Brain microvascular endothelial cell (primary cell): ENCODE measurements around the gene DUOX2.

ENCODE experiments used
- DNase-seq: peaks from one replicate; pipeline ENCODE4 v3.0.0-alpha.2; 2020
- H3K27ac ChIP-seq: fragments of 250-450 bp; sonication (Bioruptor Pico); 2 replicates; pipeline ENCODE4 v1.5.1; 2020; ENCODE audit warnings: mild to moderate bottlenecking, moderate library complexity
- H3K27me3 ChIP-seq: fragments of 250-450 bp; sonication (Bioruptor Pico); replicated peaks from 2 replicates; pipeline ENCODE4 v1.5.1; 2020; ENCODE audit warnings: mild to moderate bottlenecking
- H3K36me3 ChIP-seq: fragments of 250-450 bp; sonication (Bioruptor Pico); replicated peaks from 2 replicates; pipeline ENCODE4 v1.5.1; 2020; ENCODE audit warnings: mild to moderate bottlenecking
- H3K4me3 ChIP-seq: 2 replicates; pipeline ENCODE4 v1.5.1; 2011; ENCODE audit warnings: low read depth, mild to moderate bottlenecking, control low read depth, low read length, moderate library complexity
- in situ Hi-C: cut with HindIII; loops from 2 replicates; pipeline ENCODE4 v1.10.0; 2017; ENCODE audit warnings: low sequenced_read_pairs, low pct_ligation_motif_present
- TF ChIP-seq, protein P1 (sequence below): IDR thresholded peaks from 2 replicates; pipeline ENCODE4 v1.5.1; 2011; ENCODE audit warnings: low read depth, mild to moderate bottlenecking, moderate library complexity, low read length, control low read depth, inconsistent platforms; ENCODE audit errors: missing control alignments

The DUOX2 gene

GRCh38 chr15:45100884-45101625 is 12.9 kb downstream of the DUOX2 start:
- H3K4me3 ChIP-seq, result no peak overlapping the region
- TF ChIP-seq, protein P1, sequence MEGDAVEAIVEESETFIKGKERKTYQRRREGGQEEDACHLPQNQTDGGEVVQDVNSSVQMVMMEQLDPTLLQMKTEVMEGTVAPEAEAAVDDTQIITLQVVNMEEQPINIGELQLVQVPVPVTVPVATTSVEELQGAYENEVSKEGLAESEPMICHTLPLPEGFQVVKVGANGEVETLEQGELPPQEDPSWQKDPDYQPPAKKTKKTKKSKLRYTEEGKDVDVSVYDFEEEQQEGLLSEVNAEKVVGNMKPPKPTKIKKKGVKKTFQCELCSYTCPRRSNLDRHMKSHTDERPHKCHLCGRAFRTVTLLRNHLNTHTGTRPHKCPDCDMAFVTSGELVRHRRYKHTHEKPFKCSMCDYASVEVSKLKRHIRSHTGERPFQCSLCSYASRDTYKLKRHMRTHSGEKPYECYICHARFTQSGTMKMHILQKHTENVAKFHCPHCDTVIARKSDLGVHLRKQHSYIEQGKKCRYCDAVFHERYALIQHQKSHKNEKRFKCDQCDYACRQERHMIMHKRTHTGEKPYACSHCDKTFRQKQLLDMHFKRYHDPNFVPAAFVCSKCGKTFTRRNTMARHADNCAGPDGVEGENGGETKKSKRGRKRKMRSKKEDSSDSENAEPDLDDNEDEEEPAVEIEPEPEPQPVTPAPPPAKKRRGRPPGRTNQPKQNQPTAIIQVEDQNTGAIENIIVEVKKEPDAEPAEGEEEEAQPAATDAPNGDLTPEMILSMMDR, result no peak
- H3K36me3 ChIP-seq, result no peaks in the 10 kb centered on the region
- no peak for DNase-seq
- H3K27ac ChIP-seq, result no peak overlapping the region
- no peaks in the 10 kb centered on the region for H3K27me3 ChIP-seq
- in situ Hi-C loops, result no loop called here

GRCh38 chr15:45099549-45100165 is 14.3 kb downstream of the DUOX2 start:
- DNase-seq, result no peak
- in situ Hi-C loops, result no loop called here
- no peak overlapping the region for H3K27ac ChIP-seq
- no peaks in the 10 kb centered on the region for H3K36me3 ChIP-seq
- no peaks in the 10 kb centered on the region for H3K27me3 ChIP-seq
- TF ChIP-seq, protein P1, result no peak
- no peak overlapping the region for H3K4me3 ChIP-seq

GRCh38 chr15:45097466-45097865 is 16.5 kb downstream of the DUOX2 start:
- Histone ChIP-seq H3K4me3 (no peak overlapping the region), H3K27me3 (no peaks in the 10 kb centered on the region), H3K36me3 (no peaks in the 10 kb centered on the region), H3K27ac (no peak overlapping the region)
- DNase-seq, result no peak
- in situ Hi-C loops, result no loop called here
- TF ChIP-seq, protein P1, result no peak

DNA sequence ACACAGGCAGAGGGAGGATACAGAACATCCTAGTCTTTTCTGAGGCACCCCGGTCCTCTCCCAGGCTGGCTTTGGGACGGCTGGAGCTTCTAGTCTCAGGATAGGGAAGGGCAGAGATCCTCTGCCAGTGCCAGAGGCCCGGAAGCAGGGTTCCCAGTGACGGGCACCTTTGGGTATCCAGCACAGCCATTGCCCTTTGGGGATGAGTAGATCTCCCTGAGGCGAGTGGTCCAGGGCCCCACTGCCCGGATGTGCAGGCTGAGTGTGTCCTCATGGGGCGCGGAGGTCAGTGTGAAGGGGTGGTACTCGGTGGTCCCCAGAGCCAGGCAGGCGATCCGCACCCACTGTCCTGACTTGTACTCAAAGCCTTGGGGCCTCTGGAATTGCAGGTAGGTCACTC is 18.3 kb downstream of the DUOX2 start:
- H3K36me3 ChIP-seq, result no peaks in the 10 kb centered on the region
- TF ChIP-seq, protein P1, result no peak
- no peak overlapping the region for H3K4me3 ChIP-seq
- DNase-seq, result no peak
- in situ Hi-C loops, result no loop called here
- no peak overlapping the region for H3K27ac ChIP-seq
- peaks cover 3% of the 10 kb centered on the region for H3K27me3 ChIP-seq

DNA sequence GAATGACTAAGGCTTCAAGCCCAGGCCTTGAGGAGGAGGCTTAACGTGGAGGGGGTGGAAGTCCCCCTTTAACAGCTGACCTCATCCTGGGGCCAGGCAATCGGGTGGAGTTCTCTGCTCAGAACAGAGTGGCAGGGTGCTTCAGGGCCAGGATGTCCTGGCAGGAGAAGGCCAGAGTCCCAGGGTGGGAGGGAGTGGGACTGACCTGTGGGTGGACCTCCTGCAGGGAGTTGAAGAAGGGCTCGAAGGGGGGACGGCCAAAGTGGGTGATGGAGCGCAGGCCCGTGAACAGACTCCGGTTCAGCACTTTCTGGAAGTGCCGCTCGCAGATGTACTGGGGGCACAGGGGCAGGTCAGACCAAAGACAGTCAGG is 19.6 kb downstream of the DUOX2 start:
- Histone ChIP-seq H3K4me3 (no peak overlapping the region), H3K27ac (no peak overlapping the region), H3K36me3 (no peaks in the 10 kb centered on the region), H3K27me3 (peaks cover 3% of the 10 kb centered on the region)
- TF ChIP-seq, protein P1, result no peak
- in situ Hi-C loops, result no loop called here
- no peak for DNase-seq
